ENCODE data around the gene RTN4RL2. TPM values are rescaled to one million over a fixed set of nuclear protein-coding genes. Genes with fewer than 3 reads are reported as not detected.

Gene RTN4RL2
- total and polyA plus RNA-seq, 2 donors (not counting 3 experiments of a cell fraction or from before 2014, with no cell fraction given): 0.35 to 1.3 TPM

GRCh38 chr11:57491371-57492061, 31.2 kb downstream of the RTN4RL2 start:
- no peak overlapping the region for H2AFZ ChIP-seq (ENCODE audit: low read depth, low read length)
- no peaks in the 10 kb centered on the region for H3K9me1 ChIP-seq (replicated peaks; ENCODE audit: control insufficient read depth, extremely low read depth, insufficient read depth, low read length)
- POLR2A ChIA-PET: no interaction called here
- FAIRE-seq: peak; percentile 40
- no peak overlapping the region for H3K27ac ChIP-seq (ENCODE audit: insufficient read depth, low read depth, low read length)
- H3K79me2 ChIP-seq (ENCODE audit: control insufficient read depth, insufficient read depth, low read length): no peaks in the 10 kb centered on the region
- no peaks in the 10 kb centered on the region for H3K4me1 ChIP-seq (ENCODE audit: control insufficient read depth, extremely low read depth, insufficient read depth, low read length)
- CTCF ChIA-PET: interaction anchor here (0.9 to 8.6 kb wide), 12 partner anchors 11 to 153 kb away, joined by 3 to 316 read pairs (median 14); partner anchors contain the start of genes SLC43A1, TIMM10 and UBE2L6
- BruUV-seq (replicated peaks): no TSS peak
- DNase-seq (ENCODE audit: low read depth, low spot score): peak; percentile 39
- H3K27me3 ChIP-seq (ENCODE audit: control insufficient read depth in 2 of 2, insufficient read depth in 2 of 2, low read length in 2 of 2): no peaks in the 10 kb centered on the region
- no peak overlapping the region for H3K4me2 ChIP-seq (ENCODE audit: insufficient read depth, low read length)
- TF ChIP-seq POLR2A (IDR thresholded peaks at IDR 0.05; ENCODE audit: low read depth, low read length): no peak
- peak; percentile 69 to 86 for TF ChIP-seq CTCF (IDR thresholded peaks at IDR 0.05; ENCODE audit: extremely low read depth in 1 of 2, insufficient read depth in 1 of 2, low read depth in 1 of 2, low read length in 2 of 2)
- no peaks in the 10 kb centered on the region for H4K20me1 ChIP-seq (replicated peaks; ENCODE audit: control insufficient read depth, extremely low read depth, insufficient read depth, low read length)
- intact Hi-C loops (cut with micrococcal nuclease): loop anchor here (1.0 to 5.0 kb wide), 2 partner anchors 150 to 1021 kb away; no protein-coding TSS in a partner anchor
- no peaks in the 10 kb centered on the region for H3K9me3 ChIP-seq (replicated peaks; ENCODE audit: control insufficient read depth, insufficient read depth, low read length)
- dilution Hi-C loops (cut with MboI; ENCODE audit: extremely low pct_ligation_motif_present, low sequenced_read_pairs): no loop called here
- H3K4me3 ChIP-seq (replicated peaks in 1 of 3; ENCODE audit: insufficient read depth in 1 of 3, low read depth in 1 of 3, low read length in 3 of 3): no peak overlapping the region
- H3K9ac ChIP-seq (replicated peaks; ENCODE audit: extremely low read depth, insufficient read depth, low read length): no peak overlapping the region
- peaks cover 0 to 2% of the 10 kb centered on the region in 2 experiments for H3K36me3 ChIP-seq (ENCODE audit: control insufficient read depth in 2 of 2, extremely low read depth in 1 of 2, insufficient read depth in 2 of 2, low read length in 2 of 2)

Data from endothelial cell of umbilical vein (primary cell).